Brain pericyte (primary cell): Measurements from ENCODE around the gene TEC.
"Not testable (repeated sequence)": the region's sequence is repeated elsewhere in the genome, so short reads cannot be mapped to it uniquely, and the experiment has no call there.

Source experiments
- DNase-seq: peaks from one replicate; pipeline ENCODE4 v3.0.0-alpha.2; 2012; ENCODE audit warnings: low read depth, low spot score

The TEC gene

GRCh38 chr4:48167538-48168263, 101.9 kb downstream of the TEC start:
- DNase-seq = no peak

- not testable (repeated sequence) for DNase-seq
Observed at GRCh38 chr4:48164561-48164960, 105.1 kb downstream of the TEC start.

- DNase-seq = no peak
Observed at GRCh38 chr4:48163746-48164145, 105.9 kb downstream of the TEC start.

GRCh38 chr4:48162162-48162561, 107.5 kb downstream of the TEC start:
- no peak for DNase-seq

- DNase-seq = no peak
Observed at GRCh38 chr4:48157271-48157670, 112.4 kb downstream of the TEC start.

- DNase-seq = no peak
Observed at GRCh38 chr4:48156423-48156822, 113.2 kb downstream of the TEC start.

- no peak for DNase-seq
Observed at GRCh38 chr4:48153791-48154550, 115.7 kb downstream of the TEC start.

- no peak for DNase-seq
Observed at GRCh38 chr4:48152259-48152658, 117.4 kb downstream of the TEC start.

GRCh38 chr4:48149827-48150370, 119.7 kb downstream of the TEC start:
- DNase-seq = no peak

GRCh38 chr4:48147621-48148020, 122.0 kb downstream of the TEC start:
- DNase-seq = no peak

GRCh38 chr4:48141048-48141447, 128.6 kb downstream of the TEC start:
- DNase-seq = no peak

GRCh38 chr4:48139691-48140090, 129.9 kb downstream of the TEC start:
- DNase-seq = no peak

GRCh38 chr4:48138936-48139335, 130.7 kb downstream of the TEC start:
- DNase-seq = no peak

GRCh38 chr4:48138511-48138910, 131.1 kb downstream of the TEC start:
- no peak for DNase-seq

- DNase-seq = no peak
Observed at GRCh38 chr4:48137846-48138245, 131.8 kb downstream of the TEC start.

- no peak for DNase-seq
Observed at GRCh38 chr4:48134081-48134480, 135.6 kb downstream of the TEC start, which contains the start of gene TXK. TSS of gene TXK (minus strand) at chr4:48134250. CDS start at chr4:48134170, 80 bp downstream.

- DNase-seq = peak; percentile 12
Observed at GRCh38 chr4:48133669-48134068, 136.0 kb downstream of the TEC start.

GRCh38 chr4:48131736-48132135, 137.9 kb downstream of the TEC start:
- DNase-seq = no peak

GRCh38 chr4:48130100-48130499, 139.5 kb downstream of the TEC start:
- no peak for DNase-seq

- no peak for DNase-seq
Observed at GRCh38 chr4:48129307-48130014, 140.2 kb downstream of the TEC start.

GRCh38 chr4:48127682-48128404, 141.8 kb downstream of the TEC start:
- DNase-seq = peak; percentile 40
